Neural cell (in vitro differentiated cells): Measurements from ENCODE around the gene PRDX6. TPM values are rescaled to one million over a fixed set of nuclear protein-coding genes. Genes with fewer than 3 reads are reported as not detected.

Source experiments
- H2AFZ ChIP-seq: fragments of 200-600, 300-800 bp; sonication (generic), shearing (Covaris generic); 2 replicates; pipeline ENCODE4 v1.6.0; 2014; ENCODE audit warnings: low read depth, mild to moderate bottlenecking, antibody characterized with exemption, low read length, moderate library complexity
- H3F3A ChIP-seq: fragments of 200-600 bp; shearing (Covaris generic); 2 replicates; pipeline ENCODE4 v1.6.1; 2016; ENCODE audit warnings: mild to moderate bottlenecking, moderate library complexity, mixed read lengths, antibody characterized with exemption, low read length; ENCODE audit not compliant: insufficient read depth, poor library complexity, severe bottlenecking
- H3K27ac ChIP-seq: fragments of 200-600, 300-800 bp; sonication (generic), shearing (Covaris generic); 2 replicates; pipeline ENCODE4 v1.5.1; 2014; ENCODE audit warnings: mild to moderate bottlenecking, low read length, moderate library complexity
- H3K27me3 ChIP-seq: fragments of 300-800, 200-600 bp; sonication (generic), shearing (Covaris generic); 2 replicates; pipeline ENCODE4 v1.6.0; 2014; ENCODE audit warnings: mild to moderate bottlenecking, low read depth, low read length, moderate library complexity; ENCODE audit not compliant: insufficient read depth
- H3K36me3 ChIP-seq: fragments of 300-800, 200-600 bp; sonication (generic), shearing (Covaris generic); 2 replicates; pipeline ENCODE4 v1.5.1; 2014; ENCODE audit warnings: mild to moderate bottlenecking, antibody characterized with exemption, low read length, moderate library complexity; ENCODE audit not compliant: insufficient read depth
- H3K4me2 ChIP-seq: fragments of 300-800, 200-600 bp; sonication (generic), shearing (Covaris generic); 2 replicates; pipeline ENCODE4 v1.6.0; 2014; ENCODE audit warnings: mild to moderate bottlenecking, low read length
- H3K4me3 ChIP-seq: fragments of 300-800, 200-600 bp; sonication (generic), shearing (Covaris generic); 2 replicates; pipeline ENCODE4 v1.5.1; 2014; ENCODE audit warnings: mild to moderate bottlenecking, low read length, moderate library complexity
- H3K79me2 ChIP-seq: fragments of 200-600 bp; shearing (Covaris generic); replicated peaks from 2 replicates; pipeline ENCODE4 v1.6.0; 2014; ENCODE audit warnings: mild to moderate bottlenecking, low read length, moderate library complexity; ENCODE audit not compliant: insufficient read depth
- H3K9ac ChIP-seq: fragments of 300-800, 200-600 bp; sonication (generic), shearing (Covaris generic); 2 replicates; pipeline ENCODE4 v1.6.1; 2016; ENCODE audit warnings: mild to moderate bottlenecking, low read length, mixed read lengths
- H3K9me2 ChIP-seq: fragments of 200-600 bp; shearing (Covaris generic); 2 replicates; pipeline ENCODE4 v1.6.1; 2016; ENCODE audit warnings: mild to moderate bottlenecking, low read length, mixed read lengths; ENCODE audit not compliant: insufficient read depth
- H3K9me3 ChIP-seq: fragments of 200-600, 300-800 bp; sonication (generic), shearing (Covaris generic); 2 replicates; pipeline ENCODE4 v1.6.1; 2016; ENCODE audit warnings: mild to moderate bottlenecking, mixed run types, low read length, moderate library complexity, mixed read lengths
- H4K20me1 ChIP-seq: fragments of 200-600 bp; shearing (Covaris generic); 2 replicates; pipeline ENCODE4 v1.6.1; 2016; ENCODE audit warnings: mild to moderate bottlenecking, mixed run types; ENCODE audit not compliant: insufficient read depth
- EP300 ChIP-seq: fragments of 450-650 bp; conservative IDR thresholded peaks from 2 replicates; pipeline ENCODE4 v1.6.1; 2014; ENCODE audit warnings: antibody characterized with exemption, mild to moderate bottlenecking, moderate library complexity; ENCODE audit not compliant: poor library complexity, severe bottlenecking
- EZH2 ChIP-seq: fragments of 200-600, 300-800 bp; shearing (Covaris generic), sonication (generic); IDR thresholded peaks from 2 replicates; pipeline ENCODE4 v1.6.1; 2014; ENCODE audit warnings: antibody characterized with exemption, low read length, borderline replicate concordance, mild to moderate bottlenecking; ENCODE audit not compliant: insufficient read depth, poor library complexity, severe bottlenecking
- MXI1 ChIP-seq: fragments of 450-650 bp; conservative IDR thresholded peaks from 2 replicates; pipeline ENCODE4 v1.6.1; 2014; ENCODE audit warnings: antibody characterized with exemption, mild to moderate bottlenecking; ENCODE audit not compliant: poor library complexity, severe bottlenecking
- POLR2AphosphoS5 ChIP-seq: IDR thresholded peaks from 2 replicates; pipeline ENCODE4 v1.6.1; 2012
- RAD21 ChIP-seq: fragments of 450-650 bp; conservative IDR thresholded peaks from 2 replicates; pipeline ENCODE4 v1.6.1; 2014; ENCODE audit warnings: antibody characterized with exemption, mild to moderate bottlenecking, moderate library complexity
- REST ChIP-seq: IDR thresholded peaks from 2 replicates; pipeline ENCODE4 v1.6.1; 2012; ENCODE audit warnings: borderline replicate concordance
- SMC3 ChIP-seq: fragments of 450-650 bp; conservative IDR thresholded peaks from 2 replicates; pipeline ENCODE4 v1.6.1; 2014; ENCODE audit warnings: antibody characterized with exemption, mild to moderate bottlenecking, moderate library complexity; ENCODE audit not compliant: poor library complexity
- TAF1 ChIP-seq: IDR thresholded peaks from 2 replicates; pipeline ENCODE4 v1.6.1; 2012; ENCODE audit warnings: low read depth
- polyA plus RNA-seq: library from polyadenylated mRNA; depleted of rRNA; stranded (reverse); fragments of >200 nt; gene quantifications from 2 replicates; pipeline ENCODE4 v1.2.3, GENCODE V29; 2014
- TF ChIP-seq, protein P1 (sequence below): fragments of 450-650 bp; IDR thresholded peaks from 2 replicates; pipeline ENCODE4 v1.5.1; 2014; ENCODE audit warnings: antibody characterized with exemption, mild to moderate bottlenecking, moderate library complexity; ENCODE audit not compliant: poor library complexity, severe bottlenecking

The PRDX6 gene
- polyA plus RNA-seq, 1 donor from 2014 or later = 118 TPM

DNA sequence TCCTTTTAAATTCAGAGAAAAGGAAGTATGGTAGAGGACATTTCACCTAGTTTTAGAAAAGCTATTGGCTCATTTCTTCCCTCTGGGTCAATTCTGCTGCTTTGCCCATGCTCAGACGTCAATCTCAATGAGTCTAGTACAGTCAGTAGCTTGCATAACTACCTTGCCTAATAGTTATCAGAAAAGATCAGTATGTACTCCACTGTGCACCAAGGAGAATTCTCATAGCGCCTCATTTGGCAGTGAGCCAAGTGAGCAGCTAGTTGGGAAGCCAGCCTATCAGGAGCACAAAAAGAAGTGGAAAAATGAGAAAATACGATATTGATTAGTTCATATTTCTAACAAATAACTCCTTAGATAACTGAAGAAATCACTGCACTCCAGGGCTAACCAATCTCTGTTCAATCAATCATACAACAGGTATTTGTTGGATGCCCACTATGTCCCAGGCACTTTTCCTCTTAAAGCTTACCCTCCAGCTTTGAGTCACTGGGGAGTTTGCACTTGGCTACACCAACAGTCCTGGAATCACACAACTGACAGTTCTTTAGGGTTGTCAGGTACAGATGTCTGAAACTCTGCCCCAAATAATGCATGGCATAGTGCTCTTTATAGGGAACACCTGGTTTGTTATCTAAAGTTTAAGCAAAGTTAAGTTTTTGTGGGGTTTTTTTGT lies 50.2 kb downstream of the PRDX6 start:
- no peaks in the 10 kb centered on the region for H3K9me2 ChIP-seq
- H3K27ac ChIP-seq = no peak overlapping the region
- H3K36me3 ChIP-seq = no peaks in the 10 kb centered on the region
- H3K9ac ChIP-seq = no peak overlapping the region
- H3K4me3 ChIP-seq = no peak overlapping the region
- no peak overlapping the region for H2AFZ ChIP-seq
- no peak overlapping the region for H3K4me2 ChIP-seq
- no peaks in the 10 kb centered on the region for H3K9me3 ChIP-seq
- no peaks in the 10 kb centered on the region for H4K20me1 ChIP-seq
- TF ChIP-seq REST (no peak), TAF1 (no peak), EP300 (no peak), POLR2AphosphoS5 (no peak), EZH2 (no peak), MXI1 (no peak), RAD21 (no peak), SMC3 (no peak)
- TF ChIP-seq, protein P1, sequence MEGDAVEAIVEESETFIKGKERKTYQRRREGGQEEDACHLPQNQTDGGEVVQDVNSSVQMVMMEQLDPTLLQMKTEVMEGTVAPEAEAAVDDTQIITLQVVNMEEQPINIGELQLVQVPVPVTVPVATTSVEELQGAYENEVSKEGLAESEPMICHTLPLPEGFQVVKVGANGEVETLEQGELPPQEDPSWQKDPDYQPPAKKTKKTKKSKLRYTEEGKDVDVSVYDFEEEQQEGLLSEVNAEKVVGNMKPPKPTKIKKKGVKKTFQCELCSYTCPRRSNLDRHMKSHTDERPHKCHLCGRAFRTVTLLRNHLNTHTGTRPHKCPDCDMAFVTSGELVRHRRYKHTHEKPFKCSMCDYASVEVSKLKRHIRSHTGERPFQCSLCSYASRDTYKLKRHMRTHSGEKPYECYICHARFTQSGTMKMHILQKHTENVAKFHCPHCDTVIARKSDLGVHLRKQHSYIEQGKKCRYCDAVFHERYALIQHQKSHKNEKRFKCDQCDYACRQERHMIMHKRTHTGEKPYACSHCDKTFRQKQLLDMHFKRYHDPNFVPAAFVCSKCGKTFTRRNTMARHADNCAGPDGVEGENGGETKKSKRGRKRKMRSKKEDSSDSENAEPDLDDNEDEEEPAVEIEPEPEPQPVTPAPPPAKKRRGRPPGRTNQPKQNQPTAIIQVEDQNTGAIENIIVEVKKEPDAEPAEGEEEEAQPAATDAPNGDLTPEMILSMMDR = no peak
- H3K27me3 ChIP-seq = no peaks in the 10 kb centered on the region
- no peaks in the 10 kb centered on the region for H3K79me2 ChIP-seq
- H3F3A ChIP-seq = no peaks in the 10 kb centered on the region

GRCh38 chr1:173529106-173529505 lies 52.0 kb downstream of the PRDX6 start:
- H3K27me3 ChIP-seq = no peaks in the 10 kb centered on the region
- no peaks in the 10 kb centered on the region for H3K9me2 ChIP-seq
- no peak overlapping the region for H2AFZ ChIP-seq

More at GRCh38 chr1:173529106-173529505, 52.0 kb downstream of the PRDX6 start:
- no peak overlapping the region for H3K9ac ChIP-seq
- no peak overlapping the region for H3K4me3 ChIP-seq
- H4K20me1 ChIP-seq = no peaks in the 10 kb centered on the region
- no peaks in the 10 kb centered on the region for H3F3A ChIP-seq
- H3K79me2 ChIP-seq = no peaks in the 10 kb centered on the region
- H3K36me3 ChIP-seq = no peaks in the 10 kb centered on the region
- H3K9me3 ChIP-seq = no peaks in the 10 kb centered on the region
- no peak overlapping the region for H3K27ac ChIP-seq
- no peak overlapping the region for H3K4me2 ChIP-seq
- no peak for TF ChIP-seq TAF1
